ENCODE measurements around the gene ZNF652.

ZNF652 gene

DNA sequence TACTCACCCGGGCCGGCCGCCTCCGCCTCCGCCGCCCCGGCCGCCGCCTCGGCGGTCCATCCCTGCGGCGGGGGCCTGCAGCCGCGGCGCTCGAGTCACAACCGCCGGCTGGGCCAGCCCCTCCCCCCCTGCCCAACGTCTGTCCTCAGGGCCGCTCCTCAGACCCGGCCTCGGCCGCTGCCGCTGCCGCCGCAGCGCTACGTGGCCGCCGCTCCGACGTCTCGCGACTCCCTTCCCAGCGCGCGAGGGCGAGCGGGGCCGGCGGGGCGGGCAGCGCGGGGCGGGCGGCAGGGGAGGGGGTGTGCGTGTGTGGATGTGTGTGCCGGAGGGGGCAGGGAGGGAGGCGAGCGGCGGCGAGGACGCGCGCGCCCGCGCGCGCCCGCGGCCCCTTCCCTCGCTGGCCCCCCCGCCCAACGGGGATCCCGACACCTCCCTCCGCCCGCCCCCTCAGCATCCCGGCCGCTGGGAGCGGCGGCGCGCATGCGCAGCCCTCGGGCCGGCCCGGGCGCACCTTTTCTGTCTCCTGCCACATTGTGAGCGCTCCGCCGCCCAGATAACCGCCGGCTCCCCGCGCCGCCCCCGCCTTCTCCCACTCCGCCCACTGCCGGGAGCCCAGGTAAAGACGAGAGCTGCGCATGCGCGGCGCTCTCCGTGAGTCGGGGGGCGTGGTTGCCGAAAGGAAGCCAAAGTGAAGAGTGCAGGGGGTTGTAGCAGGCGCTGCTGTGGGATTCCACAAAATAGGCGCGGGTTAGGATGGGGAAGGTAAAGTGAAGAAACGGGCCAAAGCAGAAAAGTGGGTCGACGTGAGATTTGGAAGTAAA is at the start of gene ZNF652:
Gene ZNF652 (minus strand): TSS at position 349 of the 821 bp plus-strand sequence. CDS start 44,525 bp downstream, outside the sequence.
- peak; percentile 91 for DNase-seq

DNA sequence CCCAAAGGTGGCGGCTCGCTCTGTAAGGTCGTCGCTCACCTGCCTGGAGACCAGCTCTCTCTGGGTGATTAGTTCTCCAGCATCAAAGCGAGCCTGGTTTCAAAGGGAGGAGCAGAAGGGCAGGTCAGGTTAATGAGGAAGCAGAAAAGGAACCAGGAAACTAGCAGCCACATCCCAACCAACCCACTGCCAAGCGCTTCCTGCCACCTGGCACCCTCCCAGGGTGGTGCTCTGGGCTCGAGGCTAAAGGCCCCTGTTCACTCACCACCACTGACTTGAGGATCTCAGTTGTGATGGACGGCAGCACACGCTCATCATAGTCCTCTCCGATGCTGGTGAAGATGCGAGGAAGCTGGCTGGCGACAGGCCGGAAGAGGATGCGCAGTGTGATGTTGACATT is 47.0 kb upstream of the ZNF652 start:
- no peak for DNase-seq

DNA sequence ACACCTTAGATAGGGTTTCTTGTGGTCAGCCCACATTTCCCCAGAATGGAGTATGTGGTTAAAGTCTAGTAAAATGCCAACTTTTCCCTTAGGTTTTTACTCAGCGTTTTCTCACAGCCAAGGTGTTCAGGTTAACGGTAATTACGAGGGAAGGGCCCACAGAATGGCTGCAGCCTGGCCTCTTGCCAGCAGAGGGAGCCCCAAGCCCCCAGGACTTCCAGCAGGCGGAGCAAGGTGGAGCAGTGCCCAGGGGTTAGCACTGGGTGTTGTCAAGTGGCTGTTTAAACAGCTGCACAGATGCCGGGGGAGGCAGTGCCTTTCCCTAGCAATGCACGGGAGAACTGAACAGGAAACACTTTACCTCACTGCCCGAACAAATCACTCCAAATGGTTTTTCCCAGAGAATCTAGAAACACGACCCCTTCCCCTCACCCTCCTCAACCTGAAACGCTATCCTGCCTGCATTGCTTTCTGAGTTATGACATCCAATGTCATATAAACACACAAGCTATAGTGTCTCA is 46.0 kb upstream of the ZNF652 start:
- DNase-seq = peak; percentile 90

DNA sequence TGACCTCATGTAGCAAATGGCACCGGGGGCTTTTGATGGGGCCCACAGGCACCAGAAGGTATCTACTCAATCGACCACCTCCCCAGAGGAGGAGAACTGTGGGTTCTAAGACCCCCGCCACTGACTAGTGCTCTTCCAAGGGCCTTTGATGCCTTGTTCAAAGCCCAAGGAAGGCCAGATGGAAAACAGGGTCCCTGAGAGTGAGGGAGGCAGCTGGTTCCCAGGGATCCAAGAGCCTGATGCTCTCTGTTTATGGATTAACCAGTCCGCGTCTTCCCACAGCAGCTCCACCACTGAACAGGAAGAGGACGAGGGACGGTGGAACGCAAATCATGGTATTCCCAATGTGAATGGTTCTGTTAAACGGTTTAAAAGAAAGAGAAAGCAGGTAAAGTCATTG is 45.0 kb upstream of the ZNF652 start:
- DNase-seq = no peak

DNA sequence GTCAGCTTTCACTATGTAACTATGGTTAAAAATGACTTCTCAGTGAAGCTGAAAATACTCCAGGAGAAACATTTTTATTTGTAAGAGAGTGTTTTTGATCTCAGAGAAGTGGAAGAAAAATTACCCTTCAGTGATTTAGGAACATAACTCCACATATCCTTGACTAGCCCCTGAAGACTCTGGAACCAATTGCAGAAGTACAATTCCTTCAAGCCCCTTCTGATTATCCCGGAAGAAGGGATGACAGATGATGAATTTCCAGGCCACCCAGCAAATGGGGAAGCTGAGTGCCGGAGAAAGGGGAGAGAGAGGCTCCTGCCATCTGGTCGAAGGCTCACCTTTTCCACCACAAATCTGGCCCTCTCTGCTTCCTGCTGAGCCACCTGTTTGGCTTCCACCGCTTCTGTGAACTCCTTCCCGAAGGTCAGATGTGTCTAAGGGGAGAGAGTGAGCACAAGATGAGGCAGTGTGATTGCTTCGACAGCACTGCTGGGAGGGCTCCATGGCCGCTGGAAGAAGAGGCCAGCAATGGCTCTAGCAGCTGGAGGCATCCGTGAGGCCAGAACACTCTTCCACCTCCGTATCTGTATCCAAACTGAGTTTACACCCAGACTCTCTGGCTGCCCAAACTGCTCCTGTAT is 44.5 kb upstream of the ZNF652 start:
- no peak for DNase-seq

DNA sequence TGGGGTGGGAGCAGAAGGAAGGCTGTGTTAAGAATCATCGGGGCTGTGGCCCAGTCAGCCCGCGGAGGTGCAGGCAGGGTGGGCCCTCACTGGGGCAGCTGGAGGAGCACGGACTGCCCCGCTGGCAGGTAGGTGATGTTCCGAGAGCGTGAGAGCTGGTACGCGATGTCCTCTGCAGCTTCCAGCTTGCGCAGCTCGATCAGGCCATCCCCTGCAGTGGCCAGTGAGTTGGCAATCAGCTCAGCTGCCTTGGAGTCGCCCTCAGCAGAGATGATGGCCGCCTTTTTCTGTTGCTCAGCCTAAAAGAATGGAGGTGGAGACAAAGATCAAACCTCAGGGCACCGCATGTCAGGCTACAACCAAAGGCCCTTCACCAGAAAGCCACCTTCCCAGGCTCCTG is 42.9 kb upstream of the ZNF652 start:
- no peak for DNase-seq

DNA sequence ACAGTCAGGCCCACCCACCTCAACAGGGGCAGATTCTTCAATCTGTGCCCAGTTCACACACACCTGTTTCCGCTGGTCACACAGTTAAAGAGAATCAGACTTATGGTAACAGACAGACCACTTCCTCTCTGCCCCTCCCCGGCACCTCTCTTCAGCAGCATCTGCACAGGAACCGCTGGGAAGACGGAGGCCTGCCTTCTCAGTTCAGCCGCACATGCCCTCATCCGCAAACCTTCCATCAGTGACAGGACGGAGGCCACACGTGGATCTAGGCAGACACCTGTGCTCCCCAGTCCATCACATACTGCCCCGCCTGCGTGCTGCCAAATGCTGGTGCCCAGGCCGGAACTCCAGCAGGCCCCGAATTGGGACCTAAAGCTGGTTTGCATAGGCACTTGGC is 42.3 kb upstream of the ZNF652 start:
- DNase-seq = no peak

DNA sequence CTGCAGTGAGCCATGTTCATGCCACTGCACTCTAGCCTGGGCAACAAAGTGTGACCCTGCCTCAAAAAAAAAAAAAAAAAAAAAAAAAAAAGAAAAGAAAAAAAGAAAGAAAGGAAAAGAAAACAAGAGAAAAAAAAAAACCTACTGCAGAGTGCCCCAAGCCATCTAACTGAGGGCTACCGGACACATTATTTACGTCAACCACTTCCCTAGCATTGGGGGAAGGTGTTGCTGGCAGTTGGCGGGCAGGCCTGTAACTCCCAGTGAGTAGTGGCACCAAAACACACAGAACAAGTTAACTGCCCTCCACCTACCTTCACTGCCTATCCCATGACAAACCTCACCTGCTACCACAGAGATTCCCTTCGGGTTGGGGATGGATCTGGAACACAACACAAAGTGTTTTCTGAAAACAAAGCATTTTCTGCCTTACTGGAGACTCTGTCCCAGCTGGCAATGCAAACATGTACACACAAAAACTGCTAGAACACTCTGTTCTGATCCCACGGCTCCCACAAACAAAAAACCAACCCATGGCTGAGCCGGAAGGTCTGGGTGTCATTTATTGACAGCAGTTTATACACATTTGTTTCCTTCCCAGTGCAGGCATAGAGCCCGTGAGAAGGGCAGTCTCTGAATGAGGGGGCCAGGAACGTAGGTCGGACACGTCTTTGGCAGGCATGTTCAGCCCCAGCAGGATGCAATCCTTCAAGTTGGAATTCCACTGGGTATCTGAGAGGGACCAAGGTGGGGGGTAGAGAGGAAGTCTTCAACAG is 41.7 kb upstream of the ZNF652 start:
- DNase-seq = no peak

DNA sequence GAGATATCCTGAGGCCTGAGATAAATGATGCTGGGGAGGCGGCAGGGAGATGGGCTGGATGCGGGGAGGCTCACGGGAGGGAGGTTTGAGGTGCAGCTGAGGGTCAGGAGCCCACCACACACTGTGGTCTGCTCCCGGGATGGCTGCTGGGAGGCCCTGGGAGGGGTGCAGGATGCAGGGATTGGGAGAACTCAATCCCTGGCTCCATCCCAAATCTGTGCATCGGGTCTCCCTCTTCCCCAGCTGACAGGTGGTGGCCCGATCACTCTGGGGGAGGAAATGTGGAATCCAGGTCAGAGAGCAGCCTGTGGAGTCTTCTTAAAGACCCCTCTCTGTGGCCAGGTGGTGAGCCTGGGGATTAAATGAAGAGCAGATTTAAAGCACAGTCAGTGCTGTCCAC is 40.7 kb upstream of the ZNF652 start:
- no peak for DNase-seq

DNA sequence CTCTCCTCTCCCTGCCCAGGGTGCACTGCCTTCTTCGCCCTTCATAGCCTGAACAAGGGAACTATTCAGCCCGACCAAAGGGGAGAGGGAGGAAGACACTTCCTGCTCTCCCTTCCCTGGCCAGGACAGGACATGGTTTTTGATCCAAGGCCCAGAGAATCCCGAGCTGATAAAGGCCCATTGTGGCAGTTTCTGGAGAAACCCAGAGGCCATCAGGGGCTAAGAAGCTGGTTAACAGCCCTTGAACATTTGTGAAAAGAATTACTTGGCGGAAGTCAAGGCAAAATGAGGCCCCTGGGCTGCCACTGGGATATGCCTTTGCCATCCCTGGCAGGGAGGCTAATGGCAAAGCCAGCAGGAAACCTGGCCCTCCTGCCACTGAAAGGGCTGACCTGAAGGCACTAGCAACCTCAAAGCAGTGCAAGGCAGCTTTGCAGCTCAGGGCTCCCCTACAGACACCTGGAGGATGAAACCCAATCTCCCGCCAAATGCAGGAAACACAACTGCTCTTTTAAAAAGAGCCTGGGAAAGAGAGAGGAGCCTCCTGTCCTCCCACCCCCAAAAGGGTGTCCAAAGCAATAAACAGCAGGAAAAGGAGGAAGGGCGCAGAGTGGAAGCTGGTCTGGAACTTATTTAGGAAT is 40.0 kb upstream of the ZNF652 start:
- DNase-seq = no peak

DNA sequence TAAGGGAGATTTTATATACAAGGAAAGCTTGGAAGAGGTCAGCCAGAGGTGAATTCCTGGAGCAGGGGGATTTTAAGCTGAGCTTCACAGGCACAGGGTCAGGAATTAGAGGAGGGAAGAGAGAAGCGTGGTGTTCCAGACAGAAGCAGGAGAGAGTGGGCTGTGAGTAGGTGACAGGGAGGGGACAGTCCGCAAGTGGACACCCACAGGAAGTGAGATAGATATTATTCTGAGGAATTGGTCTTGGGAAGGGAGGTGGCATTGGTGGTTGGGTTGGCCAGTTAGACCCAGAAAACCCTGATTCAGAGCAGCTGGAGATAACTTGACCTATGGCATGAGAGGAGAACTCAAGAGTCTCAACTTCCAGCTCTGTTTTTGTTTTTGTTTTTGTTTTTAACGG is 37.9 kb upstream of the ZNF652 start:
- no peak for DNase-seq

DNA sequence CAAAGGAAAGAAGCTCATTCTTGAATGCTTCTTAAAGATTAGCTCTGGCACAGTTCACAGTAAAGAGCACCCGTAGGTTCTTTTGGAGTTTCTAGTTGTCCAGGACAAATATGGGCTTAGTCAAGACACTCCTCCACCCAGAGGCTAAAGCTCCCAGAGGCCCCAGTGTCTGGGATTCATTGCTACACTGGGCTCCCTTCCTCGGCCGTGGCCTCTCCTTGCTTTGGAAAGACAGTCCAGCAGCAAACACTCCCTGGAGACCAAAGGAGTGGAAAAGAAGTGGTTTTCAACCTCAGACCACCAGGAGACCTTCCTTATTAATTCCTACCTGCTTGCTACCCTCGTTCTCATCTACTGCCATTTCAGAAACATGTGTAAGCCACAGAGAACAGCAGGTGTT is 35.5 kb upstream of the ZNF652 start:
- no peak for DNase-seq

DNA sequence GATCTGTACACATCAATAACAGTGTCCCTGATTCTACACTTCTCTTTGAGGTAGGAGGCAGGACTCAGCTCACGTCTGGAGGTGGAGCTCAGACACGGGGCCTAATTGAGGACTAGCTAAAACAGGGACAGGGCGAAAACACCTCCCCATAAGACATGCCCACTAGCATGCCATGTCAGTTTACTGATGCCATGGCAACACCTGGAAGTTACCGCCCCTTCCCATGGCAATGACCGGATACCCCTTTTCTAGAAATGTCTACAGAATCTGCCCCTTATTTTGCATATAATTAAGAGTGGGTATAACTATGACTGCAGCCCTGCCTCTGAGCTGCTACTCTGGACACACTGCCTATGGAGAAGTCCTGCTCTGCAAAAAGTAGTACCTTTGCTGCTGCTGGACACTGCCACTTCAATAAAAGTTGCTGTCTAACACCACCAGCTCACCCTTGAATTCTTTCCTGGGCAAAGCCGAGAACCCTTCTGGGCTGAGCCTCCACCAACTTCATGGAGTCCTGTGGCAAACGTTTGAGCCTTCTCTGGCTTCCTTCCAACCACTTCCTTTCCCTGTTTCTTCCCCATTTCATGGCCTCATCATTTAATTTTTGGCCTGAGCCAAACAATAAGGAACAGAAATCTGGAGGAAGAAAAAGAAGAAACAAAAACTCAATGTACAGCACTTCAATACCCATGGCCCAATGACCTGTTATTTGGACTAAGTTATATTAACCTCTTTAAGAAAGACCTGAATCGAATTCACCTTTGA is 31.6 kb upstream of the ZNF652 start:
- no peak for DNase-seq

DNA sequence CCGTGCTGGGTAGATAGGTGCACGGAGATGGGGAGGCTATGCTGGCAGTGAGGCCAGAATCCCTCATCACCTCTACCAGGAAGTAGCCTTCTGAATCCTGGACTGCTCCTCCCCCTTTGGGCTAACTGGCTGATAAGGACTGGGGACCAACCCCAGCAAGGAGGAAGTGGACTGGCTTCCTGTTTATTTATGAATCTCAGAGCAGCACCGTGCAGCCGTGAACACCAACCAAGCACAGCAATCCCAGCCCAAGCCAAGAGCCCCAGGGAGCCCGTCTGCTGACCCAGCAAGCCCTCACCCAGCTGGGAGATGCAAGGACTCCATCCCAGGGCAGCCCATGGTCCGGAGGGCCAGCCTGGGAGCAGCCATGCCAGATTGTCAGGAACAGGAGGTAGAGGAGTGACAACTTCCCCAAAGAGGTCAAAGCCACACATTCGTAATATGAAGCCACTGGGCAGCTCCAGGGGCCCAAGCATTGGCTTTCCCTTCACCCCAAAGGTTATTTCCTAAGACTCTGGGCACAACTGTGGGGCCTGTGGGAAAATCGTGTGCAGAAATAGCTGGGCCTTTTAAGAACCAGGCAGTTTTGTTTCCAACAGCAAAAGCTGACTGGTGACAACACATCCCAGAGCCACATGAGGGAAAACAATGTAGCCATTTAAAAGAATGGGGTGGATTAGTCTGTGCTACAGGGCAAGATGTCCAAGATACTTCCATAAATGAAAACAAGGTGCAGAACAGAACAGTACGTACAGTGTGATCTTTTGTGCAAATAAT is 28.7 kb upstream of the ZNF652 start:
- DNase-seq = no peak

DNA sequence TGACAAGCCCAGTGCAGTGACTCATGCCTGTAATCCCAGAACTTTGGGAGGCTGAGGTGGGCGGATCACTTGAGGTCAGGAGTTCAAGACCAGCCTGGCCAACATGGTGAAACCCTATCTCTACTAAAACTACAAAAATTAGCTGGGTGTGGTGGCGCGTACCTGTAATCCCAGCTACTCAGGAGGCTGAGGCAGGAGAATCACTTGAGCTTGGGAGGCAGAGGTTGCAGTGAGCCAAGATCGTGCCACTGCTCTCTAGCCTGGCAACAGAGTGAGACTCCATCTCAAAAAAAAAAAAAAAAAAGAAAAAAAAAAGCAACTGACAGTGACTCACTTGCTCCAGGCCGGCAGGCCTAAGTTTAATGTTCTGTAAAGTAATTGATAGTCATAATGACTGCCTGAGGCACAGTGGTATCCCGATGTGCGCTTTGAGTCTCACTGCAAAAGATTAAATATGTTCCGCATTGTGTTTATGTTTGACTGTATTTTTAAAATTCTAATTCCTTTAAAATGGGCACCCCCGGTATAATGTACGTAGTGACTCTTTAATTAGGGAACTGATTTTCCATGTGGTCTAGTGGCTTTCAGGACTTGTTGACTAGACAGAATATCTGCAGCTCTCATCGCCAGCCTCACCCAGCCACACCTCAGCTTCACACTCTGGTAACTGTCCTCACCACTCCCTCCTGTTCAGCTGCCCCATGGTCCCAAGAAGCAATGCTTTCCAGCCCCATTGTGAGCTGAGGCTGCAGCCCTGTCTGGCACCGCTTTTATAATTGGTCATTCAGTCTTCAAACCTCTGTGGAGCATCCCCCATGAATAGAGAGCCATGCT is 27.7 kb upstream of the ZNF652 start:
- peak; percentile 33 for DNase-seq

DNA sequence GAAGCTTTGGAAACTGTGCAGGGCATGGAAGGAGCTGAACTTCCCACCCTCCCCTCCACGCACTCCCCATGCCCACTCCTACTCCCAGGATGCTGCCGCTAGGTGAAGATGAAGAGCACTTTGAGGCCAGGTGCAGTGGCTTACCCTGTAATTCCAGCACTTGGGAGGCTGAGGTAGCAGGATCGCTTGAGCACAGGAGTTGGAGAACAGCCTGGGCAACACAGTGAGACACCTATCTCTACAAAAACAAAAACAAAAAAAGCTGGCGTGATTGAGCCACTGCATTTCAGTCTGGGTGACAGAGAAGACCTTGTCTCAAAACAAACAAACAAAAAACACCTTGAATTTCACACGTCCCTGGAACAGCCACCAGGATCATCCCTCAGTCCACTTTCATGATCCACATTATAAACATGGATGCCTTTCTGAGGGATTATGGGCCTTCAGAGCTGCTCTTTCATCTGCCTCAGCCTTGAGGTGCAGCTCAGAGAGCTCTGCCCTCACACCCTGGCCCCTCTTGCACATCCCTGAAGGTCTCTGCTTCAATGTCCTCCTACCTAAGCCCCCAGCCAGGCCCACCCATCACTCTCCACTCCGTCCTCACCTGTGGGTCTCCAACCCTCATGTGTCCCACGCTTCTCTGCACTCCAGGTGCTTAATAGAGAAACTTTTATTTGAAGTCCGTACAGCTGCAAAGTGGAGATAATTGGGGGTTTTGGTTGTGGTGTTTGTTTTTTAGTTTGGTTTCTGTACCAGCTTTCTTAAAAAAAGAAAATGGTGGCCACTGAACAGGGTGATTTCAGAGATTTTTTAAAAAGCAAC is 26.9 kb upstream of the ZNF652 start:
- DNase-seq = no peak

DNA sequence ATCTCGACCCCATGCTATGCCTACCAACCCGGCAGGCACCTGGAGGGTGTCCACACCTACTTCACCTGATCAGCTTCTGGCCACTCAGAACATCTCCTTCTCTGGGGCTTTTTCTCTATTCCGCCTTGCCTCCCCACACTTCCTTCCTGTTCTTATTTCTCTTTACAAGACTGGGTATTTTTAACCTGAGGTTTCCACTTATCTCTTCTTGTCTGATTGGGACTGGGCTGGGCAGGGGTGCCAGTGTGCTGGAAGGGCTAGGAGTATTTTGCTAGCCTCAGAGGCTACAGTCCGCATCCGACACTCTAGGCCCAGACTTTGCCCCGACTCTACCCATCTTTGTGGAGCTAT is 26.2 kb upstream of the ZNF652 start:
- DNase-seq = no peak

DNA sequence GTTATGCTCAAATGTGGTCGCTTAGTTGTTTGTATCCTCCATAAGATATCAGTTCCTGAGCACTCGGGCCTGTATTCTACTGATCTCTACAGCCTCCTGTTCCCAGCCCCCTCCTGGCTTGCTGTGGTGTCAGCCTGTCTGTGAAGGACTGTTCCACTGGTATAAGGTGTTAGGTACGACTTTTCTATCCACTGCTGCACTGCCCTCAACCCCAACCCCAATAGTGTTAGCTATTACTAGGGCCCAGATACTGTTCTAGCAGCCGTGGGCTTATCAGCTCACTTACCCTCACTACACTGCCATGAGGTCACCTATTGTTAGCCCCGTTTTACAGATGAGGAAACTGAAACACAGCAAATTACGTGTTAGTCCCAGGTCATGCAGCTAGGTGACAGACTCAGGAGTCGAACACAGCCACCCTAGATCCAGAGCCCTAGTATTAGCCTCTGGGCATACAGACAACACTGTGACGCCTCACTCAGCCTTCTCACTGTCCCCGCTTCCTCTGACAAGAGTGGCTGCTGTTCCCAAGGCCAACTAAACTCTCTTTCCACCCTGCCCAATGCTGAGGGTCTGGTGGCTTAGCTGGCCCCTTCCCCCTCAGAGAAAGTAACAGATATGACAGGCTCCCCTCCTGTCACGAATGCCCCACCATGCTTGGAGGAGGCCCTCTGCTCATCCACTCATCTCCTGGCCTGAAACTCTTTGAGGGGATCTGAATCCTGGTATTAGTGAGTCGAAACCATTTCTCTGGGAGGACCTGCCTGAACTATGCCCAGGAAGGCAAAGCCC is 25.6 kb upstream of the ZNF652 start:
- DNase-seq = no peak

DNA sequence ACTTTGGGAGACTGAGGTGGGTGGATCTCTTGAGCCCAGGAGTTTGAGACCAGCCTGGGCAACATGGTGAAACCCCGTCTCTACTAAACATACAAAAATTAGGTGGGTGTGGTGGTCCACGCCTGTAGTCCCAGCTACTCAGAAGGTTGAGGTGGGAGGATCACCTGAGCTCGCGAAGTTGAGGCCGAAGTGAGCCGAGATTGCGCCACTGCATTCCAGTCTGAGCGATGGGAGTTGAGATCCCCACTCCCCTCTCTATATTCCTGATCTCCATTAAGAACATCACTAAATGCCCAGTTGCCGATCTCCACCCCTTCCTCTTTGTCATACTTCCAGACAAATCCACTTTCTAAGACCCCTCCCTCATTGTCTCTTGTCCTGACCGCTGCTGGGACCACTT is 24.3 kb upstream of the ZNF652 start:
- DNase-seq = no peak

Measured in stimulated activated CD4-positive, alpha-beta T cell treated with anti-CD3 and anti-CD28 coated beads, Interleukin-15, amount 100 ng/mL, for 24 hours (primary cell).